A549 (cell line): Measurements from ENCODE around the gene HTR3A. TPM values are rescaled to one million over a fixed set of nuclear protein-coding genes. Genes with fewer than 3 reads are reported as not detected.

ENCODE experiments used
- ATAC-seq, 2 experiments: fragments of 200-7000 bp in 1 of 2; fragments of >200 bp in 1 of 2; cut with Nextera tagmentation in 1 of 2; cut with Tn5 transposase in 1 of 2; 3 replicates each; pipeline versions ENCODE4 v1.8.0 to v1.9.1; 2018 to 2020; ENCODE audit warnings: mild to moderate bottlenecking in 1 of 2, moderate library complexity in 1 of 2
- CTCF ChIA-PET: fragments of 300-600 bp; sonication (Branson Sonifier 250); formaldehyde crosslinking; extraction: SDS; loops from one replicate; lab custom pipeline; 2021; ENCODE audit warnings: antibody characterized with exemption, inconsistent platforms; lab: Yijun Ruan, JAX
- POLR2A ChIA-PET: fragments of 350-600 bp; formaldehyde crosslinking; extraction: SDS; loops from one replicate; lab custom pipeline; 2021; ENCODE audit warnings: antibody characterized with exemption, inconsistent platforms; lab: Yijun Ruan, JAX
- DNase-seq, 2 experiments: peaks; one replicate each; pipeline versions ENCODE4 v3.0.0 to v3.0.0-alpha.2; 2011 to 2016; ENCODE audit warnings: low read depth in 1 of 2, low spot score in 1 of 2
- FAIRE-seq: peaks from 2 replicates; lab custom pipeline; 2011; peaks lifted over from hg19 to GRCh38; lab: Jason Lieb, UNC
- H3K27ac ChIP-seq, 2 experiments: fragments of >200 bp; sonication (Bioruptor Twin); formaldehyde crosslinking; 3 replicates each; pipeline ENCODE4 v1.5.1; 2016 to 2017
- H3K4me1 ChIP-seq: fragments of >200 bp; sonication (Bioruptor Twin); formaldehyde crosslinking; 3 replicates; pipeline ENCODE4 v1.6.1; 2016
- H3K4me2 ChIP-seq: fragments of >200 bp; sonication (Bioruptor Twin); formaldehyde crosslinking; 3 replicates; pipeline ENCODE4 v1.6.1; 2016
- H3K4me3 ChIP-seq: fragments of >200 bp; sonication (Bioruptor Twin); formaldehyde crosslinking; 3 replicates; pipeline ENCODE4 v1.5.1; 2016
- H3K9me3 ChIP-seq: fragments of >200 bp; sonication (Bioruptor Twin); formaldehyde crosslinking; 3 replicates; pipeline ENCODE4 v1.6.1; 2016
- CBX2 ChIP-seq: fragments of 200-600 bp; sonication (generic); IDR thresholded peaks from 2 replicates; pipeline ENCODE4 v1.6.1; 2016; ENCODE audit warnings: low read depth, mild to moderate bottlenecking, borderline replicate concordance
- CHD2 ChIP-seq: fragments of 150-350 bp; IDR thresholded peaks from 2 replicates; pipeline ENCODE4 v1.6.1; 2014; ENCODE audit warnings: low read length; ENCODE audit not compliant: partially characterized antibody
- E2F6 ChIP-seq: IDR thresholded peaks from 2 replicates; pipeline ENCODE4 v1.6.1; 2012; ENCODE audit warnings: low read depth, borderline replicate concordance
- ELK1 ChIP-seq: fragments of 150-350 bp; IDR thresholded peaks from 2 replicates; pipeline ENCODE4 v1.6.1; 2014; ENCODE audit warnings: low read depth, mild to moderate bottlenecking, low read length
- ESRRA ChIP-seq: fragments of 150-350 bp; IDR thresholded peaks from 2 replicates; pipeline ENCODE4 v1.6.1; 2014; ENCODE audit warnings: mild to moderate bottlenecking, low read length, borderline replicate concordance
- FOSB ChIP-seq: fragments of 250-450 bp; sonication (Bioruptor Pico); IDR thresholded peaks from 2 replicates; pipeline ENCODE4 v1.5.0; 2020; ENCODE audit warnings: mild to moderate bottlenecking, moderate library complexity
- FOSL2 ChIP-seq, 2 experiments: fragments of 450-650 bp in 1 of 2; fragments of >200 bp in 1 of 2; sonication (Bioruptor Twin) in 1 of 2; formaldehyde crosslinking; IDR thresholded peaks; 2 replicates each; pipeline versions ENCODE4 v1.5.0 to v1.6.1; 2016 to 2020; ENCODE audit warnings: mild to moderate bottlenecking in 1 of 2, moderate library complexity in 1 of 2
- GATA3 ChIP-seq: IDR thresholded peaks from 2 replicates; pipeline ENCODE4 v1.6.1; 2012; ENCODE audit warnings: borderline replicate concordance
- HMGXB4 ChIP-seq: fragments of 250-450 bp; sonication (Bioruptor Pico); IDR thresholded peaks from 2 replicates; pipeline ENCODE4 v1.5.0; 2021; ENCODE audit warnings: mild to moderate bottlenecking, moderate library complexity, borderline replicate concordance
- HOXA7 ChIP-seq: fragments of 250-450 bp; sonication (Bioruptor Pico); IDR thresholded peaks from 2 replicates; pipeline ENCODE4 v1.5.0; 2020; ENCODE audit warnings: mild to moderate bottlenecking, moderate library complexity
- HOXB13 ChIP-seq: fragments of 250-450 bp; sonication (Bioruptor Pico); IDR thresholded peaks from 2 replicates; pipeline ENCODE4 v1.5.0; 2020; ENCODE audit warnings: low read depth, mild to moderate bottlenecking, moderate library complexity
- JUN ChIP-seq, 2 experiments: fragments of >200 bp; sonication (Bioruptor Twin); formaldehyde crosslinking; IDR thresholded peaks; 2 replicates in 1 of 2; 3 replicates in 1 of 2; pipeline ENCODE4 v1.6.1; 2016 to 2017
- KDM1A ChIP-seq: fragments of 200-600 bp; sonication (generic); IDR thresholded peaks from 2 replicates; pipeline ENCODE4 v1.6.1; 2016; ENCODE audit warnings: low read depth, mild to moderate bottlenecking
- NFE2L2 ChIP-seq: fragments of 150-350 bp; conservative IDR thresholded peaks from 2 replicates; pipeline ENCODE4 v1.6.1; 2014; ENCODE audit warnings: low read length
- POLR2A ChIP-seq: IDR thresholded peaks from 2 replicates; pipeline ENCODE4 v1.6.1; 2012; ENCODE audit warnings: mild to moderate bottlenecking, low read length
- POLR2AphosphoS2 ChIP-seq: conservative IDR thresholded peaks from 2 replicates; pipeline ENCODE4 v1.6.1; 2012; ENCODE audit warnings: low read length, improper control_type of control experiment, inconsistent platforms
- RFX5 ChIP-seq: fragments of 450-650 bp; IDR thresholded peaks from 2 replicates; pipeline ENCODE4 v1.7.1; 2014; ENCODE audit warnings: antibody characterized with exemption, mild to moderate bottlenecking, moderate library complexity
- SMC3 ChIP-seq: fragments of >200 bp; sonication (Bioruptor Twin); formaldehyde crosslinking; IDR thresholded peaks from 3 replicates; pipeline ENCODE4 v1.6.1; 2018; ENCODE audit warnings: inconsistent platforms
- TP53 ChIP-seq: fragments of 250-450 bp; sonication (Bioruptor Pico); IDR thresholded peaks from 2 replicates; pipeline ENCODE4 v1.5.0; 2021; ENCODE audit warnings: mild to moderate bottlenecking, moderate library complexity
- ZSCAN20 ChIP-seq: fragments of 250-450 bp; sonication (Bioruptor Pico); IDR thresholded peaks from 2 replicates; pipeline ENCODE4 v1.8.0; 2022; ENCODE audit warnings: mild to moderate bottlenecking, moderate library complexity
- WGBS: methylation state at CpG from one replicate; pipeline ENCODE4 v1.1.6; 2017; ENCODE audit errors: missing lambda C conversion rate; 5-methylcytosine and 5-hydroxymethylcytosine counted together
- polyA plus RNA-seq, 4 experiments: library from polyadenylated mRNA; depleted of rRNA in 3 of 4; stranded (reverse); fragments of >200 nt; fragmentation: RNase III in 1 of 4; extraction: RNeasy Plus Mini Kit Qiagen cat#74134 plus additional on column Dnase treatment in 1 of 4; gene quantifications; 2 replicates in 3 of 4; 3 replicates in 1 of 4; pipeline ENCODE4 v1.2.3, GENCODE V29; 2011 to 2017

HTR3A gene
- polyA plus RNA-seq, 2 of the 4 experiments (the other 2 are of a cell fraction), result not detected

GRCh38 chr11:114031246-114031966 lies 56.5 kb downstream of the HTR3A start:
- no peak for TF ChIP-seq GATA3
- no peak for TF ChIP-seq NFE2L2
- TF ChIP-seq HOXA7 (CRISPR knock-in tag), result no peak
- no peak for TF ChIP-seq ESRRA
- TF ChIP-seq POLR2AphosphoS2, result no peak
- TF ChIP-seq POLR2A, result no peak
- no peak for ATAC-seq
- WGBS, result 50% methylated on average over 18 of the region's 18 CpGs
- FAIRE-seq, result no peak
- ChIA-PET CTCF (interaction anchor here (0.7 to 9.0 kb wide), 2 partner anchors 161 to 231 kb away, joined by 3 to 103 read pairs; no protein-coding TSS in a partner anchor), POLR2A (no interaction called here)
- Histone ChIP-seq H3K4me2 (no peak overlapping the region), H3K4me3 (no peak overlapping the region), H3K4me1 (no peaks in the 10 kb centered on the region), H3K27ac (no peak overlapping the region), H3K9me3 (no peaks in the 10 kb centered on the region)
- DNase-seq, result no peak

- WGBS, result 11% methylated on average over 2 of the region's 5 CpGs
- no peak for DNase-seq
- H3K4me1 ChIP-seq, result 0 out of 3 replicates have a peak, but pooled peaks cover 3% of the 10 kb centered on the region
- no peak overlapping the region for H3K27ac ChIP-seq
- TF ChIP-seq E2F6 (no peak), HOXB13 (CRISPR knock-in tag) (no peak), FOSL2 (IDR thresholded peaks at IDR 0.05) (no peak), FOSL2 (CRISPR knock-in tag; IDR thresholded peaks at IDR 0.05) (no peak), ESRRA (no peak), SMC3 (no peak), FOSB (CRISPR knock-in tag) (no peak), RFX5 (no peak), CBX2 (no peak), CHD2 (no peak), ZSCAN20 (no peak), TP53 (no peak), KDM1A (no peak), ELK1 (no peak), JUN (IDR thresholded peaks at IDR 0.05) (no peak), HMGXB4 (CRISPR knock-in tag) (no peak)
- no peak for FAIRE-seq
- no peak overlapping the region for H3K4me2 ChIP-seq
- no peak for ATAC-seq
- no peak overlapping the region for H3K4me3 ChIP-seq
- H3K9me3 ChIP-seq, result no peaks in the 10 kb centered on the region
- POLR2A ChIA-PET, result no interaction called here
- CTCF ChIA-PET, result interaction anchor here (0.7 to 9.0 kb wide), 3 partner anchors 147 to 231 kb away, joined by 3 to 142 read pairs (median 103); no protein-coding TSS in a partner anchor
Measured at GRCh38 chr11:114031967-114032320, 57.0 kb downstream of the HTR3A start.

GRCh38 chr11:114033066-114033465 lies 58.2 kb downstream of the HTR3A start:
- ATAC-seq (no peak), DNase-seq (no peak), FAIRE-seq (no peak)
- Histone ChIP-seq H3K4me3 (no peak overlapping the region), H3K4me2 (no peak overlapping the region), H3K27ac (no peak overlapping the region), H3K4me1 (0 out of 3 replicates have a peak, but pooled peaks cover 3% of the 10 kb centered on the region), H3K9me3 (no peaks in the 10 kb centered on the region)
- WGBS, result 51% methylated on average over 5 of the region's 5 CpGs
- TF ChIP-seq POLR2AphosphoS2, result no peak
- CTCF ChIA-PET, result interaction anchor here (0.8 to 8.4 kb wide), 3 partner anchors 39 to 228 kb away, joined by 3 to 142 read pairs (median 5); no protein-coding TSS in a partner anchor
- POLR2A ChIA-PET, result no interaction called here
